ENCODE data around the gene GIMAP5.

DNA sequence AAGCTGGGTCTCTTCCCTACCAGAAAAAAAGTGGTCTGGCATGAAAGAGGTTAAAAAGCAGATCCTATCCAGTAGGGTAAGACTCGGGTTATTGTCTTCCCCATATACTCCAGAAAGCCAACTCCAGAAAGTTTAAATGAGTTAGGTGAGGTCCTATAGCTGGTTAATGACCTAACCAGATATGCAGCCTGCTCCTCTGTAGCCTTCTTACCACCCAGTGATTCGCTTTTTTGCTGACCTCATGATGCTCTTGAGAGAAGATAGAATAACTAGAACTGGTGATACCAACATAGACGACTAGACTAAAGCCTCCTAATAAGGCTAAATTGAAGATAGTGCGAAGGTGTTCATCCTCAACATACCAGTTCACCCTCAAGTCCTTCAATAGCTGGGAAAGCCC, 21.5 kb upstream of the GIMAP5 start:
- TF ChIP-seq, protein P1, sequence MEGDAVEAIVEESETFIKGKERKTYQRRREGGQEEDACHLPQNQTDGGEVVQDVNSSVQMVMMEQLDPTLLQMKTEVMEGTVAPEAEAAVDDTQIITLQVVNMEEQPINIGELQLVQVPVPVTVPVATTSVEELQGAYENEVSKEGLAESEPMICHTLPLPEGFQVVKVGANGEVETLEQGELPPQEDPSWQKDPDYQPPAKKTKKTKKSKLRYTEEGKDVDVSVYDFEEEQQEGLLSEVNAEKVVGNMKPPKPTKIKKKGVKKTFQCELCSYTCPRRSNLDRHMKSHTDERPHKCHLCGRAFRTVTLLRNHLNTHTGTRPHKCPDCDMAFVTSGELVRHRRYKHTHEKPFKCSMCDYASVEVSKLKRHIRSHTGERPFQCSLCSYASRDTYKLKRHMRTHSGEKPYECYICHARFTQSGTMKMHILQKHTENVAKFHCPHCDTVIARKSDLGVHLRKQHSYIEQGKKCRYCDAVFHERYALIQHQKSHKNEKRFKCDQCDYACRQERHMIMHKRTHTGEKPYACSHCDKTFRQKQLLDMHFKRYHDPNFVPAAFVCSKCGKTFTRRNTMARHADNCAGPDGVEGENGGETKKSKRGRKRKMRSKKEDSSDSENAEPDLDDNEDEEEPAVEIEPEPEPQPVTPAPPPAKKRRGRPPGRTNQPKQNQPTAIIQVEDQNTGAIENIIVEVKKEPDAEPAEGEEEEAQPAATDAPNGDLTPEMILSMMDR (IDR thresholded peaks at IDR 0.05; ENCODE audit: low read depth, low read length), result no peak
- TF ChIP-seq EZH2phosphoT487 (IDR thresholded peaks at IDR 0.05; ENCODE audit: low read depth), result no peak
